Endothelial cell of umbilical vein (primary cell): ENCODE results near the gene HOXB4.

Experiments used
- EZH2 ChIP-seq: IDR thresholded peaks from 2 replicates; pipeline ENCODE4 v1.6.1; 2012; ENCODE audit warnings: borderline replicate concordance, low read depth, mild to moderate bottlenecking, moderate library complexity, low read length, inconsistent platforms; ENCODE audit not compliant: severe bottlenecking
- FOS ChIP-seq: IDR thresholded peaks from 2 replicates; pipeline ENCODE4 v1.6.1; 2011; ENCODE audit warnings: mild to moderate bottlenecking, low read length, moderate library complexity, borderline replicate concordance; ENCODE audit not compliant: insufficient read depth
- MYC ChIP-seq: IDR thresholded peaks from one replicate; pipeline ENCODE4 v1.6.1; 2011; ENCODE audit warnings: mild to moderate bottlenecking, low read depth, low read length
- POLR2A ChIP-seq: IDR thresholded peaks from 2 replicates; pipeline ENCODE4 v1.6.1; 2012; ENCODE audit warnings: low read depth, mild to moderate bottlenecking, control low read depth, low read length
- POLR2AphosphoS5 ChIP-seq: IDR thresholded peaks from 2 replicates; pipeline ENCODE4 v1.6.1; 2012; ENCODE audit warnings: low read depth, mild to moderate bottlenecking, control low read depth, low read length, moderate library complexity; ENCODE audit not compliant: insufficient read depth
- TF ChIP-seq, protein P1 (sequence below), 2 donors: IDR thresholded peaks; 1 replicate in 1 of 2; 2 replicates in 1 of 2; pipeline ENCODE4 v1.5.1; 2011; ENCODE audit warnings: low read length in 2 of 2, mild to moderate bottlenecking in 2 of 2, moderate library complexity in 2 of 2, control low read depth in 1 of 2, inconsistent platforms in 1 of 2, low read depth in 1 of 2; ENCODE audit not compliant: insufficient read depth in 1 of 2; ENCODE audit errors: extremely low read depth in 1 of 2
- TF ChIP-seq, protein P2 (sequence below): IDR thresholded peaks from 2 replicates; pipeline ENCODE4 v1.6.1; 2011; ENCODE audit not compliant: insufficient read depth, insufficient read length

DNA sequence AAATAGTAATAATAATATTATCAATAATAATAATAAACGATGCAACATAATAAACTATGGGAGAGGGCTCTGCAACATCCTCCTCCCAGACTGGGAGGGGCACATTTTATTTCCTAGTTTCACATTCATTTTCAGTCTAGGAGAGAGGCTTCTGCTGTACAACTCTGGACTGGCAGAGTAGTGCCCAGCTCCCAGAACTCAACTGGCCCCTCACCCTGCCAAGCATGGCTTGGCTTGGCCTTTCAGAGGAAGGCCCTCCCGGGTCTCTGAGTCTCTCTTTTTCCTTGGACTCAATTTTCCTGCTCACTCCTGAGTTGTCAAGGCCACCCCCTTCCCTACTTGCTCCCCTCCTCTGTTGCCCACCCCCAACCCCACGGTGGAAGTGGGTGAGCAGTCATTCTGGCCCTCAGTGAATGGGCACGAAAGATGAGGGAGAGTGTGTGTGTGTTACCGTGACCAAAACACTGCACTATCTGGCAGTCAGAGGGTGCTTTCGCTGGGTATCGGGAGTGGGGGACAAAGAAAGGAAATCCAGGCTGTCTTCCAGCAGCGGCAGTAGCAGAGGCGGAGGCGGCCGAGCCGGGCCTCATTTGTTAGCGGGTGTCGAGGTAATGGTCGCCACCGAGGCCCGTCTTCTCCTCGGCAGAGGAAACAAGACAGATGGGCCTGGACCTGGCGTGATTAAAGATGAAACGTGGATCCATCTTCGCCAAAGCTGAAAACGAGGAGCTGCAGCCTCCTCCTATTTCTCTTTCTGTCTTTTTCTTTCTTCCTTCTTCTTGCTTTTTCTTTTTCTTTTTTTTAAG, 2.3 kb downstream of the HOXB4 start:
- TF ChIP-seq, protein P1, sequence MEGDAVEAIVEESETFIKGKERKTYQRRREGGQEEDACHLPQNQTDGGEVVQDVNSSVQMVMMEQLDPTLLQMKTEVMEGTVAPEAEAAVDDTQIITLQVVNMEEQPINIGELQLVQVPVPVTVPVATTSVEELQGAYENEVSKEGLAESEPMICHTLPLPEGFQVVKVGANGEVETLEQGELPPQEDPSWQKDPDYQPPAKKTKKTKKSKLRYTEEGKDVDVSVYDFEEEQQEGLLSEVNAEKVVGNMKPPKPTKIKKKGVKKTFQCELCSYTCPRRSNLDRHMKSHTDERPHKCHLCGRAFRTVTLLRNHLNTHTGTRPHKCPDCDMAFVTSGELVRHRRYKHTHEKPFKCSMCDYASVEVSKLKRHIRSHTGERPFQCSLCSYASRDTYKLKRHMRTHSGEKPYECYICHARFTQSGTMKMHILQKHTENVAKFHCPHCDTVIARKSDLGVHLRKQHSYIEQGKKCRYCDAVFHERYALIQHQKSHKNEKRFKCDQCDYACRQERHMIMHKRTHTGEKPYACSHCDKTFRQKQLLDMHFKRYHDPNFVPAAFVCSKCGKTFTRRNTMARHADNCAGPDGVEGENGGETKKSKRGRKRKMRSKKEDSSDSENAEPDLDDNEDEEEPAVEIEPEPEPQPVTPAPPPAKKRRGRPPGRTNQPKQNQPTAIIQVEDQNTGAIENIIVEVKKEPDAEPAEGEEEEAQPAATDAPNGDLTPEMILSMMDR (IDR thresholded peaks at IDR 0.05; ENCODE audit: extremely low read depth in 1 of 2, insufficient read depth in 1 of 2, low read depth in 1 of 2, low read length in 2 of 2), result no peak
- TF ChIP-seq POLR2A (no peak), EZH2 (no peak), FOS (no peak), POLR2AphosphoS5 (no peak), MYC (no peak)
- TF ChIP-seq, protein P2, sequence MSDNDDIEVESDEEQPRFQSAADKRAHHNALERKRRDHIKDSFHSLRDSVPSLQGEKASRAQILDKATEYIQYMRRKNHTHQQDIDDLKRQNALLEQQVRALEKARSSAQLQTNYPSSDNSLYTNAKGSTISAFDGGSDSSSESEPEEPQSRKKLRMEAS, result no peak
